ENCODE measurements around the gene TSPYL4. TPM values are rescaled to one million over a fixed set of nuclear protein-coding genes. Genes with fewer than 3 reads are reported as not detected.

The TSPYL4 gene
- total RNA-seq, 1 experiment from 2014 or later = 5.4 TPM

GRCh38 chr6:116205281-116205680 lies 48.6 kb downstream of the TSPYL4 start:
- CTCF ChIA-PET = interaction anchor here (2.4 kb wide), 1 partner anchor 12 kb away, joined by 12 read pairs; no protein-coding TSS in a partner anchor
- BruUV-seq (replicated peaks) = no TSS peak
- H3K27me3 ChIP-seq (ENCODE audit: insufficient read depth, low read length) = no peaks in the 10 kb centered on the region
- ATAC-seq (no peak), DNase-seq (ENCODE audit: low read depth, low spot score) (no peak)
- H4K20me1 ChIP-seq (ENCODE audit: insufficient read depth) = no peaks in the 10 kb centered on the region
- intact Hi-C loops (cut with micrococcal nuclease) = no loop called here
- RAD21 ChIA-PET (ENCODE audit: low non-redundant PET in 1 of 2, low total read pairs in 2 of 2, uncharacterized antibody in 2 of 2, unreplicated experiment in 2 of 2) = no interaction called here
- H3K4me1 ChIP-seq (ENCODE audit: control insufficient read depth in 1 of 2, insufficient read depth in 2 of 2, low read length in 2 of 2) = peaks cover 1 to 2% of the 10 kb centered on the region in 2 experiments; a peak in 3 of 4 replicates
- no peak overlapping the region for H2AFZ ChIP-seq (ENCODE audit: low read depth, low read length, poor library complexity, severe bottlenecking)
- TF ChIP-seq EGR1 (IDR thresholded peaks at IDR 0.05; ENCODE audit: low read depth) = no peak
- TF ChIP-seq POLR2A (IDR thresholded peaks at IDR 0.05; ENCODE audit: borderline replicate concordance, extremely low read depth, insufficient read depth, insufficient read length) = no peak
- TF ChIP-seq EZH2 (IDR thresholded peaks at IDR 0.05) = no peak
- no peak for TF ChIP-seq EZH2phosphoT487 (IDR thresholded peaks at IDR 0.05; ENCODE audit: borderline replicate concordance)
- TF ChIP-seq TCF7L2 (IDR thresholded peaks at IDR 0.05; ENCODE audit: borderline replicate concordance, extremely low read depth, insufficient read depth, insufficient read length) = no peak
- no peak for TF ChIP-seq SRF (IDR thresholded peaks at IDR 0.05; ENCODE audit: low read depth)
- TF ChIP-seq FOSL1 (IDR thresholded peaks at IDR 0.05; ENCODE audit: low read depth) = no peak
- TF ChIP-seq YY1 (IDR thresholded peaks at IDR 0.05; ENCODE audit: extremely low read depth, insufficient replicate concordance, low read depth, low read length) = no peak
- no peak for TF ChIP-seq SP1 (IDR thresholded peaks at IDR 0.05; ENCODE audit: low read depth)
- no peak for TF ChIP-seq CEBPB (IDR thresholded peaks at IDR 0.05; ENCODE audit: low read depth)
- TF ChIP-seq, protein P1, sequence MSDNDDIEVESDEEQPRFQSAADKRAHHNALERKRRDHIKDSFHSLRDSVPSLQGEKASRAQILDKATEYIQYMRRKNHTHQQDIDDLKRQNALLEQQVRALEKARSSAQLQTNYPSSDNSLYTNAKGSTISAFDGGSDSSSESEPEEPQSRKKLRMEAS (IDR thresholded peaks at IDR 0.05) = no peak
- TF ChIP-seq ATF3 (IDR thresholded peaks at IDR 0.05) = no peak
- no peak for TF ChIP-seq JUND (IDR thresholded peaks at IDR 0.05)
- TF ChIP-seq SIN3A (IDR thresholded peaks at IDR 0.05; ENCODE audit: low read depth) = no peak
- TF ChIP-seq RAD21 (IDR thresholded peaks at IDR 0.05; ENCODE audit: low read depth) = no peak
- no peak overlapping the region for H3K4me2 ChIP-seq (ENCODE audit: low read length)
- POLR2A ChIA-PET = no interaction called here
- no peak overlapping the region for H3K9ac ChIP-seq (ENCODE audit: low read length)
- H3K4me3 ChIP-seq (replicated peaks in 1 of 2; ENCODE audit: low read depth in 1 of 2, low read length in 2 of 2) = no peak overlapping the region
- H3K36me3 ChIP-seq (ENCODE audit: control insufficient read depth in 1 of 2, insufficient read depth in 2 of 2, low read length in 2 of 2) = no peaks in the 10 kb centered on the region
- no peak overlapping the region for H3K27ac ChIP-seq (ENCODE audit: low read depth, low read length)
- H3K9me2 ChIP-seq (ENCODE audit: insufficient read depth) = no peaks in the 10 kb centered on the region
- H3K9me3 ChIP-seq (ENCODE audit: control insufficient read depth in 1 of 2, insufficient read depth in 1 of 2, low read depth in 1 of 2, low read length in 2 of 2) = no peaks in the 10 kb centered on the region
- H3K79me2 ChIP-seq (ENCODE audit: insufficient read depth, low read length) = no peaks in the 10 kb centered on the region

All from HCT116 (cell line).